Dermis microvascular lymphatic vessel endothelial cell (primary cell): ENCODE data around the gene PPT1. TPM values are rescaled to one million over a fixed set of nuclear protein-coding genes. Genes with fewer than 3 reads are reported as not detected.
A peak's percentile ranks its signal among the peaks of the same experiment; 100 is the strongest.

ENCODE experiments used
- DNase-seq, 2 donors: peaks; one replicate each; pipeline versions ENCODE4 v3.0.0 to v3.0.0-alpha.2; 2010; ENCODE audit warnings: low read depth in 2 of 2
- total RNA-seq: library from RNA; depleted of rRNA; stranded (reverse); fragments of >200 nt; gene quantifications from 2 replicates; pipeline ENCODE4 v1.2.1, GENCODE V29; 2014

PPT1 gene
- total RNA-seq, 1 donor from 2014 or later: 65.6 TPM

- DNase-seq: no peak
These were observed 4.1 kb downstream of the PPT1 start for GRCh38 chr1:40092706-40093639.

GRCh38 chr1:40092241-40092640 lies 4.8 kb downstream of the PPT1 start:
- no peak for DNase-seq

DNA sequence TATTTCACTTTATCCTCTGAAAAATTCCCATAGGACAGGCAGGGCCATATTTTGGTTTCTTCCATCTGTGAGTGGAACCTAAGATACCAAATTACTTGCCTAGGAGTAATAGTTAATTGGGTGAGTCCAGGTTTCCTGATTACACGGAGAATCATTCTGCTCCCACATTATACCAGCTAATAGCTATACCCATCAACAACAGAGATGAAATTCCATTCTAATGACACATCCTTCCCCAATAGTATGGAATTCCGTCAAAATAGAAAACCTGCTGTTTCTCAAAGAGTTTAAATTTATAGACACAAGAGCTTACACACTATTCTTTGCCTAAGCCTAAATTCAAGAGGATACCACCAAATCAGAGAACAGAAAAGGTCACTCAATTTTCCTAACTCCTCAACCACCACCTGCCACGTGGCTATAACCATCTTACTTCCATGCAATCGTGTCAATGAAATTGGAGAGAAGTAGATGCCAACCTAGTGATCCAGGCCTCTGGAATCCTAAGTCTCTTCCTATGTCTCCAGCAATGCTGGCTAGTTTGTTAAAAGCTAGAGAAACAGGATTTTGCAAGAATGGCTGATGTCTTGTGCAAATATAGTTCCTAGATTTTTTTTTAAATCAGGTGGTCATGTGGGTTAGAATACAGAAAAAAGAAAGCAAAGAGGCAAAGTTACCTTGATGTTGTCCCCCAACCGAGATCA lies 6.2 kb downstream of the PPT1 start:
- DNase-seq: peak in 1 of 2 donors; percentile 33

DNA sequence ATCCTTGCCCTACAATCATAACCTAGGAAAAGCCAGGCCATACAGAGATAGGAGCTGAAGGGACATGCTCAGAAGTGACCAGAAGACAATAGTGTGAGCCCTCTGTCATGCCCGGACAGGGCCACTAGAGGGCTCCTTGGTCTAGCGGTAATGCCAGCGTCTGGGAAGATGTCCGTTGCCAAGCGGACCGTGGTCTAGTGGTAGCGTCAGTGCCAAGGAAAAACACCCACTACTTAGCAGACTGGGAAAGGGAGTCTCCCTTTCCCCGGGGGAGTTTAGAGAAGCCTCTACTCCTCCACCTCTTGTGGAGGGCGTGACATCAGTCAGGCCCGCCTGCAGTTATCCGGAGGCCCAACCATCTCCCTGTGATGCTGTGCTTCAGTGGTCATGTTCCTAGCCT lies 12.3 kb downstream of the PPT1 start:
- DNase-seq: peak in 1 of 2 donors; percentile 54

DNA sequence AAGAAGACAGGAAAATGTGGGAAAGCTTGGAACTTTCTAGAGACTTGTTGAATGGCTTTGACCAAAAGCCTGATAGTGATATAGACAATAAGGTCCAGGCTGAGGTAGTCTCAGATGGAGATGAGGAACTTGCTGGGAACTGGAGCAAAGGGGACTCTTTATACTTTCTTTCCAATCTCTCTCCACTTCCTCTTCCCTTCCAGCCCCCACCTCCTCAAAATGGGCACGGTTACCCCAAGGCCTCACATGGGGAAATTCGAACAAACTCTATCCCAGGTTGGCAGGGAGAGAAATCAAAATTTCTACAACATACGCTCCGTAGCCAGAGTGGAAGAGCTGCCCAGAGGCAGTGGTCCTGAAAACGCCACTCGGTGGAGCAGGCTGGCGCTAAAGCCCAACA lies 15.2 kb downstream of the PPT1 start:
- no peak for DNase-seq

DNA sequence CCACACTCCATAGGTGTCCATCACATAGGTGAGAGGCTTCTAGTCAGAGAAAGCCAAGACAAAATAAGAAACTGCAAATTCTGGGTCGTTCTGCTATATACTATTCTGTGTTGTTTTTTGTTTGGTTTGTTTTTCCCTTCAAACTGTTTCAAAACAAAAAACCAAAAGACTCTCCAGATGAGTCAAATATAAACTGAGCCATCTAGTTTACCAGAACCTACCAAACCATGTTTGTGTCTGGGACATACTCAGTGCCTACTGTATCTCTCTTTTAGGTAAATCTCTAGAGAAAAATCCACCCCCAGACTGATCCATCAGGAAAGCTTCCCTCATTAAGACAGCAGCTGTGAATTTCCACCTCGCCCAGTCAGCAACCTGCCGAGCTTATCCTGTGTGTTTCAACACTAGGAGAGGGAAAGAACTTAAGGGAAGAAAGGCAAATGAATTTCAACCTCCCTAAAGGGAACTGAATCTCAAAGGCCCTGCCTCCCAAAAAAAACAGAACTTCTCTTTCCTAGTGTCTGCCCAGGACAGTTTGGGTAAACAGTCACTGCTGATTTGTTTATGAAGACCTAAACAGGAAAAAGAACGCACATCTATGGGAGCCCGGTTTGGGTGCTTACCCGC lies 17.2 kb downstream of the PPT1 start:
- no peak for DNase-seq

GRCh38 chr1:40078512-40079333 lies 18.3 kb downstream of the PPT1 start:
- DNase-seq: peak in 1 of 2 donors; percentile 60

GRCh38 chr1:40076895-40077312 lies 20.1 kb downstream of the PPT1 start:
- no peak for DNase-seq

DNA sequence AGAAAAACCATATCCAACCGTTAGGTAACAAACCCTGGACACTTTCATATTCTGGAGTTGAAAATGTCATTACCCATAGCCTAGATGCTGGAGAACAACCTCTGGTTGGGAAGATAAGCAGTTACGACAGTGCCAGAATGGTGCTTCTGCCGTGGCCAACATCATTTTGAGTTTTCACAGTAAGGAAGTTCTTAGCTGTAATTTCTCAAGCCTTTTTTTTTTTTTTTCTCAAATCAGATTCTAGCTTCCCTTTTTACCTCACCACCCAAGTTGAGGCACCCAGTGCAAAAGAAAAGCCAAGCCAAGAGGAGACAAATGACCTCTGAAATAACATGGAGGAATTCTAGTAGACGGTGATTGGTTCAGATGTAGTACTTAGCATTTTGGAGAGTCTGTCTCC lies 21.8 kb downstream of the PPT1 start:
- DNase-seq: no peak

DNA sequence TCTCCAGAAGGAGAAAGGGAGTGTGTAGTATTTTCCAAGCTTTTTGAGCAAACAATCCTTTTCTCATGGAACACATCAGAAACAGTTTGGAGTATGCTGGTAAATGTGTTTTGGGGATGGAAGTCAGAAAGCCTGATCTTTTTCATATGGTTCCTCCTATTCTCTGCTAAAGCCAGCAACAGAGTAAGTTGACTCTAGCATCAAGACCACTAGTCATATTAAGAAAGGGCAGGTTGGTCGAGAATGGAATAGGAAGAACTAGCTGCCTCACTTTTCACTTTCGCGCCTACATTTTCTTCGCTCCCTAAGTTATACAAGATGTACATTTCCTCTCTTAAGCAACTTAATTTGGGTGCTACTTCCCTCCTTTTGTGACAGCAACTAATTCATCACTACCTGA lies 24.0 kb downstream of the PPT1 start:
- DNase-seq: no peak

GRCh38 chr1:40072142-40072541 lies 24.9 kb downstream of the PPT1 start:
- no peak for DNase-seq

GRCh38 chr1:40067851-40068250 lies 29.2 kb downstream of the PPT1 start:
- DNase-seq: no peak

DNA sequence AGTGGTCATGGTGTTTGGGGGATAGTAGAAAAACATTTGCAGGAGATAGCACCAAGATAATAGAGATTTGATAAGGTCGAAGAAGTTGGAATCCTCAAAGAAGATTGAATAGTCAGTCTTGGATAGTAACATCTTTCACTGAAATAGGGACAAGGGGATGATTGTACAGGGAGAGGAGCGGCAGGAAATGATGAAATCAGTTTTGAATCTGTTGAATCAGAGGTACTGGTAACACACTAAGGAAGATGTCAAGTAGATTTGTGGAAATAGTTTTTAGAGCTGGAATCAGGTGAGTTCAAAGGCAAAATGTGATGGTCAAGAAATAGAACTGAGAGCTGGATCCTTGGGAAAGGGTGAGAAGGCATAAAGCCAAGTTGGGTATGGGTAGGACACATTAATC lies 30.0 kb downstream of the PPT1 start:
- DNase-seq: no peak

DNA sequence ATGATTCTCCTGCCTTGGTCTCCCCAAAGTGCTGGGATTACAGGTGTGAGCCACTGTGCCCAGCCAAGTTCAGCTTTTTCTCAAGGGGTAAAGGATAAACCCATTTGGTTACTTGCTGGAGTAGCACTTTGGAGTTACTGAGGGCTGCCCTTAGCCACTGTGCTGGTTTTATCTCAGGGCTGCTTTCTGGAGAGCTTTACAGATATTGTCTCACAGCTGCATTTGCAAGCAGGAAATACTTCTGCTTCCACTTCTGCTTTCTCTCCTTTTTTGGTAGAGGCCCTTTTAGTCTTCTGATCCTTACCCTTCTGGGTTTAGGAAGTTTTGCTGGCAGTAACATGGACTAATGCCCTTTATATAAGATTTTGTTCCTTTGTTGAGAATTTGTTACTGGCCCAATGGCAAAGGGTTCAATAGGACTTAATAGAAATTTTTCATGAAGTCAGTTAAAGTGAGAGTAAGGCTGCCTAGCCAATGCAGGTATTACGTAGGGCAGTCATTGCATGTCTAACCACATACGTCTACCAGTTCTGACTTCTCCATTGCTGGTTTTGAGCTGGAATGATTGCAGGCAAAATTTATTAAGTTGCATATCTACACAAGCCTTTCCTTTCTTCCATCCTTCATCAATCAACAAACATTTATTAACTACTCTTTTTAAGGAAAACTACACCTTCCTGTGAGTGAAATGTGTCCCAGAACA lies 32.1 kb downstream of the PPT1 start:
- no peak for DNase-seq

DNA sequence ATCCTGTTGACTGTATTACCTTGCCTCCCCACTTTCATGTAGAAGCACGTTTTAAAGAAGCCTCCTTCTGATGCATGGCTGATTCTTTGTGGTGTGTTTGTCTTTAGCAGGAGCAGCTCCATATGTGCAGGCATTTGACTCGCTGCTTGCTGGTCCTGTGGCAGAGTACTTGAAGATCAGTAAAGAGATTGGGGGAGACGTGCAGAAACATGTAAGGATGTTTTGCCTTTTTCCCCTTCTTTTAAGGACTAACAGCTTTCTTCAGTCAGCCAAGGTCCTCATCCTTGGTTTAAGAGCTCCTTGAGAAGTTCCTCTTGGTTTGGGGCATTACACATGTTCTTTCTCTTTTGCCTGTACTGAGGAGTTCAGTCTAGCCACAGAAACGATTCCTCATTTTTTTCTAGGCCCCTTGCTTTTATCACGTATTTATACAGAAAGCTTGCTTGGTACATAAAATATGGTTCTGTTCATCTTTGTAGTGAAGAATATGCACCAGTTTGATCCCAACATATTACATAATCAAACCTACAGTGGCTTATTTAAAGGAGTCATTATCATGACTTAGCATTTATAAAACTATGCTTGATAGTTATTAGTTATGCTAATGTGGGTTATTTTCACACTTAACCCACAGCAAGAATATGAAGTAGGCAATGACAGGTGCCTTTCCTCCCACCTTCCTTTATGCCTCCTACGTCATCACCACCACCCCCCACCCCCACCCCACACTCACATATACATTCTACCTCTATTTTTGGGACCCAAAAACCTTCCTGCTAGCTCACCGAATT lies 36.9 kb downstream of the PPT1 start:
- DNase-seq: no peak

DNA sequence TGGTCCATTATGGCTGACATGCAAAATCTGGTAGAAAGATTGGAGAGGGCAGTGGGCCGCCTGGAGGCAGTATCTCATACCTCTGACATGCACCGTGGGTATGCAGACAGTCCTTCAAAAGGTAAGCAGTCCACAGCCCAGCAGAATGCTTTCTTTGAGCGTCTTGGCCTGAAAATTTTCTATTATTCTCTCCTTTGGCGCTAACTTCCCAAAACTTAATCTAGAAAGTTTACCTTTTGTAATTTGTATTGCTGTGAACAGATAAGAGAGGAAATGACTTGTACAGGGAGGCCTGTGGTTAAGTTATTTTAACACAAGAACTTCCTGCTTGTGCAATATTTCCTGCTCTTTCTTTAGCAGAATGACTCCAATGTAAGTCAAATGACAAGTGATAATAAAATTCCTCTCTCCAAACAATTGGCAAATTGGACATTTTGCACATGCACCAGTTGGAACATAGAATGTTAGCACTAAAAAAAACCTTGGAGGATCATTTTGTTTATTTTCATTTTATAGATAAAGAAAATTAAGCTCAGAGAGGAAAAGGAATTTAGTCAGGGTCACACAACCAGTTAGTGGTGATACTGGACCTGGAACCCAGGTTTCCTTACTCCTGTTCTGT lies 37.6 kb downstream of the PPT1 start:
- peak; percentile 84 to 89 for DNase-seq

DNA sequence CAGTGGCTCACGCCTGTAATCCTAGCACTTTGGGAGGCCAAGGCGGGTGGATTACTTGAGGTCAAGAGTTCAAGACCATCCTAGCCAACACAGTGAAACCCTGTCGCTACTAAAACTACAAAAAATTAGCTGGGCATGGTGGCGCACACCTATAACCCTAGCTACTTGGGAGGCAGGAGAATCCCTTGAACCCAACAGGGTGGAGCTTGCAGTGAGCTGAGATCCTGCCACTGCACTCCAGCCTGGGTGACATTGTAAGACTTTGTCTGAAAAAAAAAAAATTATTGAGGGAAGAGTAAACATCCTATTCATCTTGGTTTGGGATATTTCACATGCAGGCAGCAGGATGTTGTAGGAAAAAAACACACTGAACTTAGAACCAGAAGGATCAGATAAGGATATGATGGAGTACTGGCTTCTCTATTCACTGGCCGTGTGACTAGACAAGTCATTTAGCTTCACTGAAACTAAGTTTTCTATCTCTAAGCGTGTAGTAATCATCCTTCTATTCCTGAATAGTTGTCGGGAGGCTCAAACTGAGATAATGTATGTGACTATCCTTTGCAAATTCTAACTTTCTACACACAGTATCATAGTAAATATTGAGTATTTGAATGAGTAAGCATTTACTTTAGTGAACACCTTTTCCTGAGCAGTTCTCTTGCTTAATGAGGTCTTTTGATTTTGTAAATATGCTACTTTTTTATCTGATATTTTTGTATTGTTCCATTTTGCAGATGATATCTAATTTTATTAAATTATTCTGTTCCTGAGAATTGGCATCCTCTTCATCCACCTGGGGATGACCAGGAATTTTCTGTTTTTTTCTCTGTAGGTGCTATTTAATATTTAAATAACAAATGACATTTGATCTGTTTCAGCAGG lies 38.4 kb downstream of the PPT1 start:
- peak in 1 of 2 donors; percentile 42 for DNase-seq

- DNase-seq: no peak
These were observed 39.0 kb downstream of the PPT1 start for GRCh38 chr1:40058097-40058452.
